Type B pancreatic cell (in vitro differentiated cells): ENCODE data around the gene FPR3. TPM values are rescaled to one million over a fixed set of nuclear protein-coding genes. Genes with fewer than 3 reads are reported as not detected.

Source experiments
- DNase-seq: peaks from one replicate; pipeline ENCODE4 v3.0.0; 2021; ENCODE audit warnings: mixed read lengths; ENCODE audit not compliant: unreplicated experiment; ENCODE audit errors: extremely low spot score
- H3K27ac Mint-ChIP-seq: 2 replicates; pipeline ENCODE4 v1.8.0; 2021; ENCODE audit warnings: mild to moderate bottlenecking, mixed read lengths
- H3K27me3 Mint-ChIP-seq: 2 replicates; pipeline ENCODE4 v1.8.0; 2021; ENCODE audit warnings: mixed read lengths
- H3K36me3 Mint-ChIP-seq: 2 replicates; pipeline ENCODE4 v1.8.0; 2021; ENCODE audit warnings: mixed read lengths
- H3K4me1 Mint-ChIP-seq: one replicate; pipeline ENCODE4 v1.8.0; 2021; ENCODE audit warnings: mixed read lengths; ENCODE audit not compliant: unreplicated experiment
- H3K4me3 Mint-ChIP-seq: 2 replicates; pipeline ENCODE4 v1.8.0; 2021; ENCODE audit warnings: mild to moderate bottlenecking, mixed read lengths
- H3K9me3 Mint-ChIP-seq: 2 replicates; pipeline ENCODE4 v1.8.0; 2021; ENCODE audit warnings: mixed read lengths
- total RNA-seq: library from RNA; stranded (reverse); gene quantifications from 2 replicates; pipeline ENCODE4 v1.2.1, GENCODE V29; 2021; ENCODE audit warnings: low replicate concordance
- TF ChIP-seq, protein P1 (sequence below): fragments of 200-600 bp; sonication (generic); conservative IDR thresholded peaks from 2 replicates; pipeline ENCODE4 v1.5.0; 2021; ENCODE audit warnings: antibody characterized with exemption, mild to moderate bottlenecking

FPR3 gene
- total RNA-seq, 1 donor from 2014 or later = not detected

DNA sequence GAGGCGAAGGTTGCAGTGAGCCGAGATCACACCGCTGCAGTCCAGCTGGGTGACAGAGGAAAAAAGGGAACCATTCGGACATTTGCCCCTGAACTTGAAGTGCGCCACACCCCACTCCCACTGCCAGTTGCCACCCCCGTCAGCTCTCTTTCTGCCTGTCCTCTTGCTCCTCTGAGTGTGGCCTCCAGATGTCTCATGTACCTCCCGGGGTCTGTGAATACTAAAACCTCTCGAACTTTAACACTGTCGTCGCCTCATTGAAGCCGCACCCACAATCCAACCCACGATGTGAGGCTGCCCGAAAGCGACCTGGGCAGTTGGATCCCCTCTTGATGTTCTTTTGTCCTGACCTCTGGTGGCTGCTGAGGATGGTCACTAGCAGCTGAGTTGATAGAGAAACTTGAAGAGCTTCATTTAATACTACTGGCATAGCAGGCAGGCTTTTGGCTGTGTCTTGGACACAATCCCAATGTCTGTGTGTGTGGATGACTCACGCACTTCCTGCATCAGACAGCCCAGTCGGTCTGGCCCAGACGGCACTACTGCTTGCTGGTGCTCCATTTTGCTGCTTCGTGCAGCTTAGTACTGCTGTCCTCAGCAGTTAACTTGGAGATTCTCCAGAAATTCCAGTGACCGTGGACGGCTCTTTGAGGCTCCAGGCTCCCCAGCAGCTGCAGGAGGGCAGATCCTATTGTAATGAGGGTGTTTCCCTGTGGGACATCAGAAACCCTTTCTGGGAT is 4.2 kb downstream of the FPR3 start:
- TF ChIP-seq, protein P1, sequence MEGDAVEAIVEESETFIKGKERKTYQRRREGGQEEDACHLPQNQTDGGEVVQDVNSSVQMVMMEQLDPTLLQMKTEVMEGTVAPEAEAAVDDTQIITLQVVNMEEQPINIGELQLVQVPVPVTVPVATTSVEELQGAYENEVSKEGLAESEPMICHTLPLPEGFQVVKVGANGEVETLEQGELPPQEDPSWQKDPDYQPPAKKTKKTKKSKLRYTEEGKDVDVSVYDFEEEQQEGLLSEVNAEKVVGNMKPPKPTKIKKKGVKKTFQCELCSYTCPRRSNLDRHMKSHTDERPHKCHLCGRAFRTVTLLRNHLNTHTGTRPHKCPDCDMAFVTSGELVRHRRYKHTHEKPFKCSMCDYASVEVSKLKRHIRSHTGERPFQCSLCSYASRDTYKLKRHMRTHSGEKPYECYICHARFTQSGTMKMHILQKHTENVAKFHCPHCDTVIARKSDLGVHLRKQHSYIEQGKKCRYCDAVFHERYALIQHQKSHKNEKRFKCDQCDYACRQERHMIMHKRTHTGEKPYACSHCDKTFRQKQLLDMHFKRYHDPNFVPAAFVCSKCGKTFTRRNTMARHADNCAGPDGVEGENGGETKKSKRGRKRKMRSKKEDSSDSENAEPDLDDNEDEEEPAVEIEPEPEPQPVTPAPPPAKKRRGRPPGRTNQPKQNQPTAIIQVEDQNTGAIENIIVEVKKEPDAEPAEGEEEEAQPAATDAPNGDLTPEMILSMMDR = no peak
- Mint-ChIP-seq H3K4me1 (no peaks in the 10 kb centered on the region), H3K4me3 (no peak overlapping the region), H3K27ac (no peak overlapping the region), H3K27me3 (no peaks in the 10 kb centered on the region), H3K36me3 (no peaks in the 10 kb centered on the region), H3K9me3 (no peaks in the 10 kb centered on the region)
- DNase-seq = no peak

DNA sequence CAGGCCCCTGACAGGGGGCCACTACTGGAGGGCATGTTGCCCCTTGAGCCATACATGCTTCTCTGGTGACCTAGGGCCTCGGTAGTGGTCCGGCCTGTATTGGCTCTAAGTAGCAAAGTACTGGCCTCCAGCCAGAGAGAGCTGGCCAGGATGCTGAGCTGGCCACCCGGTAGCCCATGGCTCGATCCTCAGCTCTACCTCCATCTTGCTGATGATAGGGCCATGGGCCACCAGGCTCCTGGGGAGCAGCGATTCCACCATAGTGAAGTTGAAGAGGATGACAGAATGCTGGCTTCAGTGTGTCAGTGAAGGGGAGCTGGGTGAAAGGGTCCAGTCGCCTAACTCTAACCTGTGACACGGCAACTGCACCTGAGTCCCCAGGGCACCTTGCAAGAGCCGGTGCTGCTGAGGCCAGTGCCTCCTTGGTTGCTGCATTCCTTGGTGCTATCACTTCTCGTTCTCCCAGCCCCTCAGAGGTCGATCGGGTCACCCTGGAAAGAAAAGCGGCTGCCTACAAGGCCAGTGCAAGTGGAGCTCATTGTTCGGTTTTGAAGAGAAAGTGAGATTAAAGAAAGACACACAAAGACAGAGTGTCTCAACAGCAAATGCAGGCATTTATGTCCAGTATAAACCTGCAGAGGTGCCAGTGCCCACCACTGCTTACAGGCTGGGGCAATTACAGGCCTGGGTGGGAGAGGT is 5.0 kb downstream of the FPR3 start:
- Mint-ChIP-seq H3K9me3 (peaks cover 4% of the 10 kb centered on the region), H3K36me3 (no peaks in the 10 kb centered on the region), H3K4me3 (no peak overlapping the region), H3K27me3 (no peaks in the 10 kb centered on the region), H3K4me1 (no peaks in the 10 kb centered on the region), H3K27ac (no peak overlapping the region)
- TF ChIP-seq, protein P1 = no peak
- no peak for DNase-seq

DNA sequence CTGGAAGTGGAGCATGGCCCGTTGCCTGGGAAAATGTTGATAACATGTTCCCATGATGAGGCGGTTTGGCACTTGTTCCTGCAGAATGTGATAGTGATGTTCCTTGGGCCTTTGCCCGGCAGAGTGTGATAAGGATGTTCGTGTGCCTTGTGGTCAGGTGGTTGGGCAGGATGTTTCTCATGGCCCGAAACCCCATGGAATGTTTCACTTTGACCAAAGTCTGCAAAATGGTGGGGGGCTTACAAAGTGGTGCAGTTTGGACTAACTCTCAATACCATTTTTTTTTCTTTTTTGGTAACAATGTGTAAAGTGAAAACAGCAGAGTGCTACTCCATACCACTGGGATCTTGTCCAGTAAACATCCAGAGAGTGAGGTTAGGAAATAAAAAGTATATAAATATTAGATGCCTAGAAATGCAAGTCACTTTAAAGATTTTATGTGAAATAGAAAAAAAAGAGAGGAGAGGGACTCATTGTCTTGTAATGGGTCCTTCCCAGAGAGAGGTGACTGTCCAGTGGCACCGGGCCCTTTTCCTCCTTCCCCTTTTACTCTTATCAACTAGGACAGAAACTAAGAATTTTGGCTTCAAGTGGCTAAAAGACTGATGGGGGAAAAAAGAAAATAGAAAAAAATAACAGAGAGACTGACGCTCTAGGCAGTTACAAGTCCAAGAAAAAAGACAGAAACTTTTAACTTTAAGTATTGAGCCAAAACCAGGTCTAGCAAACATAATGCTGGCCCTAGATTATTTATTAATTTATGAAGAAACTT is 5.7 kb downstream of the FPR3 start:
- Mint-ChIP-seq H3K4me3 (no peak overlapping the region), H3K9me3 (peaks cover 4% of the 10 kb centered on the region), H3K27me3 (no peaks in the 10 kb centered on the region), H3K36me3 (no peaks in the 10 kb centered on the region), H3K4me1 (no peaks in the 10 kb centered on the region), H3K27ac (no peak overlapping the region)
- TF ChIP-seq, protein P1 = no peak
- DNase-seq = no peak

DNA sequence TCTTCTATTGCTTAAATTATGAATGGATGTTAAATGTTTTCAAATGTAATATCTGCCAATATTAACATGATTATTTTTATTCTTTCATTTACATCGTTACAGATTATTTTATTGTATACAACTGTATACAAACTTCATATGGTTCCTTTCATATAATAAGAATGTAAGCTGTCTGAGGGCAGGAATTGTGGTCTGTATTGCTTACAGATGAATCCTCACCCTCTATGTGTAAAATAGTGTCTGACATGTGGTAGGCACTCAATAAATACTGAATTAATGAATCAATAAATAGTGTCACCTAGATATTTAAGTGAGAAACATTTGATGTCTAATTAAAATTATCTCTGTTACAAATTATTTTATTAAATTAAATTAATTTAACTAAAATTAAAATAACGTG is 7.8 kb downstream of the FPR3 start:
- Mint-ChIP-seq H3K27me3 (no peaks in the 10 kb centered on the region), H3K4me3 (no peak overlapping the region), H3K36me3 (no peaks in the 10 kb centered on the region), H3K27ac (no peak overlapping the region), H3K9me3 (peaks cover 4% of the 10 kb centered on the region), H3K4me1 (no peaks in the 10 kb centered on the region)
- no peak for DNase-seq
- TF ChIP-seq, protein P1 = no peak

DNA sequence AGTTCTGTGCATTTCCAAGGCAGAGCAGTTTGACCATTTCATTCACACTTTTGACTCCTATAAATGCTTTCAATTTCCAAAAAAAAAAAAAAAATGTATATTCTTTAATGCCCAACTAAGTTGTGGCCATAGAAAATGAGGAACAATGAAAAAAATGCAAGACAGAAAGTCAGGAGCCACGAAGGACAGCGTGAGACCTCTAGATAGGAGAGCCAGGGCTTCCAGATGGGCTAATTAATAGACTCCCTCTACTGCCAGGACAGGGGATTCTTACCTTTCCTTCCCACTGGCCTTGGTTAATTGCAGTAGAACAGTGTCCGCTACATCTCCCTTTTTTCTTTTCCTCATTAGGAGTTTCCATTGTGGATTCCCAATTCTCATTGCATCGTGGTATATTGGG is 8.6 kb downstream of the FPR3 start:
- no peaks in the 10 kb centered on the region for H3K27me3 Mint-ChIP-seq
- TF ChIP-seq, protein P1 = no peak
- peaks cover 8% of the 10 kb centered on the region for H3K9me3 Mint-ChIP-seq
- H3K4me1 Mint-ChIP-seq = no peaks in the 10 kb centered on the region
- H3K4me3 Mint-ChIP-seq = no peak overlapping the region
- H3K36me3 Mint-ChIP-seq = no peaks in the 10 kb centered on the region
- no peak overlapping the region for H3K27ac Mint-ChIP-seq
- DNase-seq = no peak
